GM12878 (cell line): ENCODE data around the gene ING1. TPM values are rescaled to one million over a fixed set of nuclear protein-coding genes. Genes with fewer than 3 reads are reported as not detected.
A peak's percentile ranks its signal among the peaks of the same experiment; 100 is the strongest.

ENCODE experiments used
- CHD2 ChIP-seq: IDR thresholded peaks from 2 replicates; pipeline ENCODE4 v1.6.1; 2011; ENCODE audit warnings: low read depth, low read length, improper control_type of control experiment, borderline replicate concordance
- CREB1 ChIP-seq: IDR thresholded peaks from 2 replicates; pipeline ENCODE4 v1.6.1; 2012; ENCODE audit warnings: low read depth, mild to moderate bottlenecking, inconsistent platforms
- CTCF ChIP-seq, 3 experiments: IDR thresholded peaks in 2 of 3; conservative IDR thresholded peaks in 1 of 3; 2 replicates each; pipeline ENCODE4 v1.5.1; 2011; ENCODE audit warnings: low read depth in 3 of 3, low read length in 3 of 3, mild to moderate bottlenecking in 3 of 3, control low read depth in 2 of 3, moderate library complexity in 2 of 3, inconsistent platforms in 1 of 3, mixed read lengths in 1 of 3; ENCODE audit not compliant: control insufficient read depth in 2 of 3, insufficient read depth in 1 of 3; ENCODE audit errors: extremely low read depth in 1 of 3
- E2F4 ChIP-seq: IDR thresholded peaks from 2 replicates; pipeline ENCODE4 v1.6.1; 2012; ENCODE audit warnings: low read depth, low read length, improper control_type of control experiment
- ETV6 ChIP-seq, 2 experiments: fragments of 450-650 bp in 1 of 2; IDR thresholded peaks in 1 of 2; conservative IDR thresholded peaks in 1 of 2; 2 replicates each; pipeline ENCODE4 v1.6.1; 2014; ENCODE audit warnings: antibody characterized with exemption in 1 of 2, borderline replicate concordance in 1 of 2, low read depth in 1 of 2, mild to moderate bottlenecking in 1 of 2, moderate library complexity in 1 of 2
- FOS ChIP-seq: IDR thresholded peaks from 3 replicates; pipeline ENCODE4 v1.6.1; 2011; ENCODE audit warnings: borderline replicate concordance; ENCODE audit not compliant: insufficient read length; ENCODE audit errors: extremely low read depth
- HDAC2 ChIP-seq: fragments of 200-600 bp; sonication (generic); IDR thresholded peaks from 2 replicates; pipeline ENCODE4 v1.6.1; 2017
- HSF1 ChIP-seq: fragments of 150-350 bp; IDR thresholded peaks from 2 replicates; pipeline ENCODE4 v1.6.1; 2014; ENCODE audit warnings: mild to moderate bottlenecking, low read depth, low read length
- IKZF2 ChIP-seq, 2 experiments: fragments of 450-650 bp; IDR thresholded peaks; 2 replicates each; pipeline ENCODE4 v1.6.1; 2017; ENCODE audit warnings: mild to moderate bottlenecking in 2 of 2, moderate library complexity in 2 of 2
- PRDM15 ChIP-seq: fragments of 450-650 bp; formaldehyde crosslinking; IDR thresholded peaks from 2 replicates; pipeline ENCODE4 v1.4.0; 2020; ENCODE audit warnings: mild to moderate bottlenecking, moderate library complexity
- REST ChIP-seq: IDR thresholded peaks from 2 replicates; pipeline ENCODE4 v1.6.1; 2012; ENCODE audit warnings: mild to moderate bottlenecking, low read depth, low read length
- SMAD5 ChIP-seq: IDR thresholded peaks from 2 replicates; pipeline ENCODE4 v1.6.1; 2016; ENCODE audit warnings: antibody characterized with exemption, low read depth
- SMARCA5 ChIP-seq: fragments of 450-650 bp; IDR thresholded peaks from 2 replicates; pipeline ENCODE4 v1.6.1; 2017; ENCODE audit warnings: mild to moderate bottlenecking
- SP1 ChIP-seq: IDR thresholded peaks from one replicate; pipeline ENCODE4 v1.6.1; 2011; ENCODE audit warnings: low read depth, low read length
- SUPT20H ChIP-seq: IDR thresholded peaks from 2 replicates; pipeline ENCODE4 v1.6.1; 2011; ENCODE audit warnings: low read depth, mild to moderate bottlenecking, low read length, moderate library complexity, borderline replicate concordance; ENCODE audit not compliant: control insufficient read depth
- YBX1 ChIP-seq: fragments of 450-650 bp; IDR thresholded peaks from 2 replicates; pipeline ENCODE4 v1.6.1; 2016; ENCODE audit warnings: antibody characterized with exemption
- ZZZ3 ChIP-seq: IDR thresholded peaks from 2 replicates; pipeline ENCODE4 v1.6.1; 2011; ENCODE audit warnings: low read depth; ENCODE audit not compliant: control insufficient read depth, insufficient read length
- polyA plus RNA-seq, 11 experiments: library from polyadenylated mRNA; depleted of rRNA in 4 of 11; unstranded in 6 of 11; stranded (reverse) in 5 of 11; fragments of >200 nt; fragmentation: Nextera tagmentation in 4 of 11; fragmentation: Illumina TruSeq in 1 of 11; extraction: Ambion mirVana in 4 of 11; extraction: Trizol in 1 of 11; gene quantifications; 1 replicate in 1 of 11; 2 replicates in 10 of 11; pipeline versions ENCODE4 v1.2.1 to v1.2.3, GENCODE V29; 2011 to 2016; ENCODE audit warnings: inconsistent platforms in 2 of 11, missing spikeins in 2 of 11, low read depth in 1 of 11
- total RNA-seq, 4 experiments: library from RNA; depleted of rRNA in 3 of 4; stranded (reverse); fragments of >200 nt in 3 of 4; fragmentation: Illumina TruSeq in 1 of 4; extraction: Trizol in 1 of 4; gene quantifications; 2 replicates each; pipeline versions ENCODE4 v1.2.1 to v1.2.3, GENCODE V29; 2013 to 2021

ING1 gene
- total and polyA plus RNA-seq, 10 of the 15 experiments (the other 5 are each of a cell fraction or from before 2014, with no cell fraction given), result 1.3 to 20.4 (median 13.1) TPM

- TF ChIP-seq ZZZ3 (no peak), SP1 (peak; percentile 68), IKZF2 (IDR thresholded peaks at IDR 0.05) (no peak), CREB1 (no peak), HSF1 (0 out of 2 replicates have a peak, but pooled peaks have one; percentile 8), PRDM15 (no peak), CHD2 (no peak), ETV6 (conservative IDR thresholded peaks at IDR 0.05 in 1 of 2, IDR thresholded peaks at IDR 0.05 in 1 of 2; ENCODE audit: borderline replicate concordance in 1 of 2, low read depth in 1 of 2) (no peak), E2F4 (no peak), FOS (no peak), REST (no peak), SMARCA5 (peak; percentile 72), SUPT20H (no peak), YBX1 (no peak), CTCF (IDR thresholded peaks at IDR 0.05 in 2 of 3, conservative IDR thresholded peaks at IDR 0.05 in 1 of 3; ENCODE audit: control insufficient read depth in 2 of 3, extremely low read depth in 1 of 3, insufficient read depth in 1 of 3, low read depth in 3 of 3, low read length in 3 of 3) (peak in 2 of 3 experiments; percentile 12 to 18; a peak in 2 of 6 replicates), HDAC2 (no peak), SMAD5 (no peak)
Observed at GRCh38 chr13:110705826-110706569, 7.5 kb upstream of the ING1 start, which contains the start of gene CARS2 (continued).
